GM12874 (cell line): ENCODE data around the gene WDR74.

Experiments
- TF ChIP-seq, protein P1 (sequence below): IDR thresholded peaks from 2 replicates; pipeline ENCODE4 v1.5.1; 2011; ENCODE audit warnings: low read depth, mild to moderate bottlenecking, control low read depth, low read length, moderate library complexity; ENCODE audit not compliant: insufficient read depth

The WDR74 gene

DNA sequence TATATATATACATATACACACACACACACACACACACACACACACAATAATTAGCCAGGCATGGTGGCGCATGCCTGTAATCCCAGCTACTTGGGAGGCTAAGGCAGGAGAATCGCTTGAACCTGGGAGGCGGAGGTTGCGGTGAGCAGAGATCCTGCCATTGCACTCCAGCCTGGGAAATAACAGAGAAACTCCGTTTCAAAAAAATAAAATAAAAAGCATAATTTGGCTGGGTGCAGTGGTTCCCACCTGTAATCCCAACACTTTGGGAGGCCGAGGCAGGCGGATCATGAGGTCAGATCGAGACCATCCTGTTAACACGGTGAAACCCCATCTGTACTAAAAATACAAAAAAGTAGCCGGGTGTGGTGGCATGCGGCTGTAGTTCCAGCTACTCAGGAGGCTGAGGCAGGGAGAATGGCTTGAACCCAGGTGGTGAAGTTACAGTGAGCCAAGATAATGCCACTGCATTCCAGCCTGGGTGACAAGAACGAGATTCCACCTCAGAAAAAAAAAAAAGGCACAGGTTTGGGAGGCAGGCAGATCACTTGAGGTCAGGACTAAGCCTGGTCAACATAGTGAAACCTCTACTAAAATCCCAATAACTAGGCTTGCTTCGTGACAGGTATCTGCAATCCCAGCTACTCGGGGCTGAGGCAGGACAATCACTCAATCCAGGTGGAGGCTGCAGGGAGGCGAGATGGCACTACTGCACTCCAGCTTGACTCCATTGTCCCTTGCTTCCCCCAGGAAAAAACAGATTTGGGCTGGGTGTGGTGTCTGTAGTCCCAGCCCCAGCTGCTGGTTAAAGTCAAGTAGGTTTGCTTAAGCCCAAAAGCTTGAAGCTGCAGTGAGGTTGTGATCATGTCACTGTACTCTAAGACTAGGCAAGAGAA lies 11.8 kb upstream of the WDR74 start:
- TF ChIP-seq, protein P1, sequence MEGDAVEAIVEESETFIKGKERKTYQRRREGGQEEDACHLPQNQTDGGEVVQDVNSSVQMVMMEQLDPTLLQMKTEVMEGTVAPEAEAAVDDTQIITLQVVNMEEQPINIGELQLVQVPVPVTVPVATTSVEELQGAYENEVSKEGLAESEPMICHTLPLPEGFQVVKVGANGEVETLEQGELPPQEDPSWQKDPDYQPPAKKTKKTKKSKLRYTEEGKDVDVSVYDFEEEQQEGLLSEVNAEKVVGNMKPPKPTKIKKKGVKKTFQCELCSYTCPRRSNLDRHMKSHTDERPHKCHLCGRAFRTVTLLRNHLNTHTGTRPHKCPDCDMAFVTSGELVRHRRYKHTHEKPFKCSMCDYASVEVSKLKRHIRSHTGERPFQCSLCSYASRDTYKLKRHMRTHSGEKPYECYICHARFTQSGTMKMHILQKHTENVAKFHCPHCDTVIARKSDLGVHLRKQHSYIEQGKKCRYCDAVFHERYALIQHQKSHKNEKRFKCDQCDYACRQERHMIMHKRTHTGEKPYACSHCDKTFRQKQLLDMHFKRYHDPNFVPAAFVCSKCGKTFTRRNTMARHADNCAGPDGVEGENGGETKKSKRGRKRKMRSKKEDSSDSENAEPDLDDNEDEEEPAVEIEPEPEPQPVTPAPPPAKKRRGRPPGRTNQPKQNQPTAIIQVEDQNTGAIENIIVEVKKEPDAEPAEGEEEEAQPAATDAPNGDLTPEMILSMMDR: no peak

DNA sequence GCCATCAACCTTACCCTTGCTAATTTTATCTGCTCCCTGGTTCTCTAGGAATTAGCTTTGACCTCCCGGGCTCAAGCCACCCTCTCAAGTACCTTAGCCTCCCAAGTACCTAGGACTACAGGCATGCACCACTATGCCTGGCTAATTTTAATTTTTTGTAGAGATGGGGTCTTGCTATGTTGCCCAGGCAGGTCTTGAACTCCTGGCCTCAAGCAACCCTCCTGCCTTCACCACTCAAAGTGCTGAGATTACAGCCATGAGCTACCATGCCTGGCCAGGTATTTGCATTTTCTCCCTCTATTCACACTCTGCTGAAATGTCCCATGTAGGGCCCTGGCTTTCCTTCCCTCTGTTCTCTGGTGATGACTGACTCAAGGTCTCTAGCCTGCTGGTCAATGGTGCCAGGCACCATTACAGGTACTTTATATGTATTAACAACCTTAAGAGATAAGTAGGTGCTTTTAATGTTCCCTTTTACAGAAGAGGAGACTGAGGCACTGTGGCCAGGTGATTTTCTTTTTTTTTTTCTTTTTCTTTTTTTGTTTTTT lies 8.5 kb upstream of the WDR74 start:
- TF ChIP-seq, protein P1: no peak

DNA sequence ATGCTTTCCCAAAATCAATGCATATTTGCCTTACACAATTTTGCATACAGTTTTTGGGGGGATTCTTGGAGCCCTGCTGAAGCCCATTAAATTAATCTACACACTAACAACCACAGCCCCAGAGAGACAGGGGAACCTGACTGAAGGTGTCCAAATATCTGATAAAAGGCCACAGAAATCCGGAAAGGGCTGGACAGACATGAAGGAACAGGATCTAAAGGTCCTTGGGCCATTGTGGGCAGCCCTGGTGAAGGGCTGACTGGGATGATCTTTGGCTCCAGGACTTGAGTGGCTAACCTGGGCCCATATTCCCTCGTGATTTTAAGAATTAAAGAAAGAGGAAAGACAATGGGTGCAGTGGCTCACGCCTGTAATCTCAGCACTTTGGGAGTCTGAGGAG lies 6.8 kb upstream of the WDR74 start:
- TF ChIP-seq, protein P1: no peak

DNA sequence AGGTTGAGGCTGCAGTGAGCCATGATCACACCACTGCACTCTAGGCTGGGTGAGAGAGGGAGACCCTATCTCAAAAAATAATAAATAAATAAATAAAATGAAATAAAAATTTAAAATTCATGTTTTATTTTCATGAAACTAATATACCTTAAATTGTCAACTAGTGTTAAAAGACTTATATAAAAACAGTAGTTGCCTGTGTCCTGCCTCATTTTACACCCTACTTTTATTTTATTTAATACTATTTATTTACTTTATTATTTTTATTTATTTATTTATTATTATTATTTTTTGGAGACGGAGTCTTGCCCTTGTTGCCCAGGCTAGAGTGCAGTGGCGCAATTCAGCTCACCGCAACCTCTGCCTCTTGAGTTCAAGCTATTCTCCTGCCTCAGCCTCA lies 4.8 kb upstream of the WDR74 start:
- TF ChIP-seq, protein P1: no peak

DNA sequence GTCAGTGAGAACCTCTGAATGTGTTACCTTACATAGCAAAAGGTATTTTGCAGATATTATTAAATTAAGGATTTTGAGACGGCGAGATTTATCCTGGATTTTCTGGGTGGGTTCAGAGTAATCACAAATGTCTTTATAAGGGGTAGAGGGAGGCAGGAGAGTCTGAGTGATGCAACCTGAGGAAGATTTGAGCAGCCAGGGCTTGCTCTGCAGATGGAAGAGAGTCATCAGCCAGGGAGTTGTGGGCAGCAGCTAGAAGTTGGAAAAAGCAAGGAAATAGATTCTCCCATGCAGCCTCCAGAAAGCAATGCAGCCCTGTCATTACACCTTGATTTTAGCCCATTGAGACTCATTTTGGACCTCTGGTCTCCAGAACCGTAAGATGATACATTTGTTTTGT lies 4.1 kb upstream of the WDR74 start:
- TF ChIP-seq, protein P1: no peak

DNA sequence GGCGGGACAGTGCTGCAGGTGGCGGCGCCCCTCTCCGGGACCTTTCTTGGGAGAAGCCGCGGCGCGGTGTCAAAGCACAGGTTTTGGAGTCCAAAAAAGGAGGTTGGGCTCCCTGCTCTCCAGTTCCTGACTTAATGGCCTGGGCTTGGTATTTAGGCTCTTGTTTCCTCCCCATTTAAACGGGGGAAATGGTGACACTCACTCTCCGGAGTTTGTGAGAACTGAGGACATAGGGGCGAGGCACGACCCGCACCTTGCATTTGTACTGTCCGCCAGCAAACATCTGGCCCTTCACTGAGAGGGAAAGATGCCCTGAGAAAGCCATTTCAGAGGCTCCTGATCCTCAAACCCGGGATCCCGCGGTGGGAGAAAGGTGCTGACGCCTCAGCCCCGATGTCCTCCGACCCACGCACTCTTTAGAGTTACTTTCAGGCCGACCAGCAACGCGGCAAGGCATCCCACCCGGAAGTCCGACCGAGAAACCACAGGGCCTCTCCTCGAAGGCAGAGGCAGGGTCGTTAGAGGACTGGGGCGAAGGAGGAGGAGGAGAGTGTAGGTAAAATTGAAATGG lies 2.9 kb upstream of the WDR74 start:
- TF ChIP-seq, protein P1: no peak

DNA sequence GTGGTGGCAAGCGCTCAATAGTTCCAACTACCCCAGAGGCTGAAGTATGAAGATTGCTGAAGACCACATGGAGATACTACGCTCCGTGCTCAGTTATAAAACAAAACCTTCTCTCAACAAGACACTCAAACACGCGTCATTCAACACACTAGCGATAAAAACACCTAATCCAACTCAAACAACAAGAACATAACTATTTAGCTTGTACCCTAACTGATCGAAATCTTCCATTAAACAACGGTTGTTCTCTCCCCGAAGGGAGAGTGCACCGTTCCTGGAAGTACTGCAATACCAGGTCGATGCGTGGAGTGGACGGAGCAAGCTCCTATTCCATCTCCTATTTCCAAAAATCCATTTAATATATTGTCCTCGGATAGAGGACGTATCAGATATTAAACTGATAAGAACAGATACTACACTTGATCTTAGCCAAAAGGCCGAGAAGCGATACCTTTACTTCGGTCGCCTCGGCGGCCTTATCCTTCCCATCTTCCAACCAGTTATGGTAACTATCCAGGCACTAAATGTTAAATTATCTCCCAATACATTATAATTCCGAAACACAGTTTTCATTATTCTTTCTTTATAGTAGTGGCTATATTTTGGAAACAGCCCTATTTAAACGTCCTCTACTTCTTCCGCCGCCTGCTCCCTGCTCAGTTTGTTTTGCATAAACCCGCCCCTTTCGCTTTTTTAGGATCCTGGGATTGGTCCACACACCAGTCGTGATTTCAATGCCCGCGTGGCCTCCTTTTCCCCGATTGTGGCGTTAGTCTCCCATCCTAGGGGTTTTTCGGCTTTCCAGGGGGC lies 2.2 kb upstream of the WDR74 start:
- TF ChIP-seq, protein P1: no peak
